Nephron (organoid): ENCODE results near the gene METTL5.

ENCODE experiments used
- H3K27ac Mint-ChIP-seq, 3 experiments: 2 replicates each; pipeline ENCODE4 v1.8.0; 2020; ENCODE audit warnings: mixed read lengths in 3 of 3, mild to moderate bottlenecking in 2 of 3, moderate library complexity in 1 of 3
- H3K27me3 Mint-ChIP-seq: 2 replicates; pipeline ENCODE4 v1.8.0; 2021; ENCODE audit warnings: low read depth, mild to moderate bottlenecking, moderate library complexity, mixed read lengths
- H3K36me3 Mint-ChIP-seq: 2 replicates; pipeline ENCODE4 v1.8.0; 2020; ENCODE audit warnings: low read depth, mixed read lengths
- H3K4me1 Mint-ChIP-seq: 2 replicates; pipeline ENCODE4 v1.8.0; 2020; ENCODE audit warnings: mixed read lengths
- H3K4me3 Mint-ChIP-seq, 3 experiments: 2 replicates each; pipeline ENCODE4 v1.8.0; 2020; ENCODE audit warnings: mild to moderate bottlenecking in 3 of 3, mixed read lengths in 3 of 3, moderate library complexity in 2 of 3
- H3K9me3 Mint-ChIP-seq: 2 replicates; pipeline ENCODE4 v1.8.0; 2020; ENCODE audit warnings: mixed read lengths
- TF ChIP-seq, protein P1 (sequence below), 3 experiments: fragments of 200-600 bp; sonication (generic); IDR thresholded peaks; one replicate each; pipeline ENCODE4 v1.5.0; 2021; ENCODE audit warnings: antibody characterized with exemption in 3 of 3; ENCODE audit not compliant: unreplicated experiment in 3 of 3

The METTL5 gene

DNA sequence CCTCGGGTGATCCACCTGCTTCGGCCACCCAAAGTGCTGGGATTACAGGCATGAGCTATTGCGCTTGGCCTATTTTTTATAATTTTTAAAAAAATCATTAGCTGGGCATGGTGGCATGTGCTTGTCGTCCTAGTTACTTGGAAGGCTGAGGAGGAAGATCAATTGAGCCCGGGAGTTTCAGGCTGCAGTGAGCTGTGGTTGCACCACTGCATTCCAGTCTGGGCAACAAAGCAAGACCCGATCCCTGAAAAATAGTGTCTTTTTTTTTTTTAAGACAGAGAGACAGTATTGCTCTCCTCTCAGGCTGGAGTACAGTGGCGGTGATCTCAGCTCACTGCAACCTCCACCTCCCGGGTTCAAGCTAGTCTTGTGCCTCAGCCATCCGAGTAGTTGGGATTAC, 21.2 kb downstream of the METTL5 start:
- peaks cover 18% of the 10 kb centered on the region for H3K4me1 Mint-ChIP-seq

DNA sequence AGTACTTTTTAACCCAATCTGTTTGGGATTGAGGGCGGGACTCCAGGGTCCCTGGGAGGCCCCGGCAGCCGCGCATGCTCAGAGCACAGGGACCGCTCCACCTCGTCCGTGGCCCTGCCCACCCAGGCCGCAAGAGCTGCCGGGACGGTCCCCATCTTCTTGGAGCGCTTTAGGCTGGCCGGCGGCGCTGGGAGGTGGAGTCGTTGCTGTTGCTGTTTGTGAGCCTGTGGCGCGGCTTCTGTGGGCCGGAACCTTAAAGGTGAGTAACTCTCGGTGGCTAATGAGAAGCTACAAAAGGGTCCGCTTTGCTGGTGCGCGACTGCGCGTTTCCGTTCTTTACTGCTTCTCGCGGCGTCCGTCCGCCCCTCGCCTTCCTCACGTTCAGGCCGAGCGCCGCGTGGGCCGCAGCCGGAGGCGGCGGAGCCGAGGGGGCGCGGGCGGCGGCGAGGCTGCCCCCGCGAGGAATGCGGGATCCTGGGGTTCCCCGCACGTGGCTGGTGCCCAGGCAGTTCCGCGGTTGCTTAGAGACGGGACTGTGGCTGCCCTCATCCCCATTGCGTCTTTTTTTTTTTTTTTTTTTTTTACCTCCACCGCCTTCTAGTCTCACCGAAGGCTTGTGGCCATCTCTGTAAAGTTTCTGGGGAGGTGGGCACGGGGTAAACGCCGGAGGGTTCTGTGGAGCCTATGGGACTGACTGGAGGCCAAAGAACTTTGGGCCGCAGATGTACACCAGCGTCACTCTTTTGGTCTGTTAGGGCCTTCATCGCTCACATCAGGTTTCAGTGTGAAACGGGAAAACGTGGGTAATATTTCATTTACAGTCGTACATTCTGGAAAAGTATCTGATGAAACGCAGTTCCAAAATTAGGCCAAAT, 25.8 kb downstream of the METTL5 start, which contains the start of gene SSB:
TSS of gene SSB (plus strand) at position 154 of the 875 bp plus-strand sequence. CDS start 2,090 bp downstream, outside the sequence.
- TF ChIP-seq, protein P1, sequence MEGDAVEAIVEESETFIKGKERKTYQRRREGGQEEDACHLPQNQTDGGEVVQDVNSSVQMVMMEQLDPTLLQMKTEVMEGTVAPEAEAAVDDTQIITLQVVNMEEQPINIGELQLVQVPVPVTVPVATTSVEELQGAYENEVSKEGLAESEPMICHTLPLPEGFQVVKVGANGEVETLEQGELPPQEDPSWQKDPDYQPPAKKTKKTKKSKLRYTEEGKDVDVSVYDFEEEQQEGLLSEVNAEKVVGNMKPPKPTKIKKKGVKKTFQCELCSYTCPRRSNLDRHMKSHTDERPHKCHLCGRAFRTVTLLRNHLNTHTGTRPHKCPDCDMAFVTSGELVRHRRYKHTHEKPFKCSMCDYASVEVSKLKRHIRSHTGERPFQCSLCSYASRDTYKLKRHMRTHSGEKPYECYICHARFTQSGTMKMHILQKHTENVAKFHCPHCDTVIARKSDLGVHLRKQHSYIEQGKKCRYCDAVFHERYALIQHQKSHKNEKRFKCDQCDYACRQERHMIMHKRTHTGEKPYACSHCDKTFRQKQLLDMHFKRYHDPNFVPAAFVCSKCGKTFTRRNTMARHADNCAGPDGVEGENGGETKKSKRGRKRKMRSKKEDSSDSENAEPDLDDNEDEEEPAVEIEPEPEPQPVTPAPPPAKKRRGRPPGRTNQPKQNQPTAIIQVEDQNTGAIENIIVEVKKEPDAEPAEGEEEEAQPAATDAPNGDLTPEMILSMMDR (IDR thresholded peaks at IDR 0.05; ENCODE audit: unreplicated experiment in 3 of 3), result no peak
- Mint-ChIP-seq H3K27ac (peak within 1 kb of the TSS; percentile 74 to 95 (median 86)), H3K27me3 (no peaks in the 10 kb centered on the region), H3K9me3 (no peaks in the 10 kb centered on the region), H3K4me1 (peaks cover 18% of the 10 kb centered on the region), H3K4me3 (peak within 1 kb of the TSS; percentile 84 to 90 (median 90)), H3K36me3 (peaks cover 17% of the 10 kb centered on the region)

More for the DNA sequence above, 21.2 kb downstream of the METTL5 start:
- no peaks in the 10 kb centered on the region for H3K27me3 Mint-ChIP-seq
- peaks cover 46% of the 10 kb centered on the region for H3K36me3 Mint-ChIP-seq
- no peaks in the 10 kb centered on the region for H3K9me3 Mint-ChIP-seq
- H3K27ac Mint-ChIP-seq, result no peak overlapping the region
- no peak overlapping the region for H3K4me3 Mint-ChIP-seq
- TF ChIP-seq, protein P1 (IDR thresholded peaks at IDR 0.05; ENCODE audit: unreplicated experiment in 3 of 3), result no peak

DNA sequence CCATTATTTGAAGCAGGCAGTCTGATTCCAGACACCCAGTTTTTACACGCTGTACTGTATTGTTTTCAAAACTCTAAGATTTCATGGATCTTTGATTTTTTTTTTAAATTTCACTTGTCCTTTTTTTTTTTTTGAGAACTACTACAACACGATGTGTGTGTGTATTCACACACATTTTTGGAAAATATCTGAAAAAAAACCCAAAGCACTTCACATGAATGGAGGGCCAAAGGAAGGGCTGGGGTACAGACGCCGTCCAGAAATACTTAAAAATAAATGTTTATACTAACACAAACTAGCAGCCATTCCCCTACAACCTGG, 26.3 kb downstream of the METTL5 start:
- H3K9me3 Mint-ChIP-seq, result no peaks in the 10 kb centered on the region
- TF ChIP-seq, protein P1 (IDR thresholded peaks at IDR 0.05; ENCODE audit: unreplicated experiment in 3 of 3), result no peak
- H3K27ac Mint-ChIP-seq, result peak overlapping the region; percentile 74 to 95 (median 86)
- peaks cover 18% of the 10 kb centered on the region for H3K4me1 Mint-ChIP-seq
- peaks cover 17% of the 10 kb centered on the region for H3K36me3 Mint-ChIP-seq
- peak overlapping the region; percentile 84 to 90 (median 90) for H3K4me3 Mint-ChIP-seq
- no peaks in the 10 kb centered on the region for H3K27me3 Mint-ChIP-seq

DNA sequence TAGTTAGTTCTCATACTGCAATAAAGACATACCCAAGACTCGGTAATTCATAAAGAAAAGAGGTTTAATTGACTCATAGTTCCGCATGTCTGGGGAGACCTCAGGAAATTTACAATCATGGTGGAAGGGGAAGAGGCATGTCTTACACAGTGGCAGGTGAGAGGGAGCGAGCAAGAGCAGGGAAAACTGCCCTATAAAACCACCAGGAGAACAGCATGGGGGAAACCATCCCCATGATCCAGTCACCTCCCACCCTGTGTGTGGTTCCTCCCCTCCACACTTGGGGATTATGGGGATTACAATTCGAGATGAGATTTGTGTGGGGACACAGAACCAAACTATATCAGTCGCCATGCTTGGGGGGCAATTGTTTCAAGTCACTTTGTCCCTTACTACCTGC, 27.1 kb downstream of the METTL5 start:
- Mint-ChIP-seq H3K4me1 (peaks cover 17% of the 10 kb centered on the region), H3K4me3 (peak overlapping the region; percentile 78 to 90 (median 79)), H3K9me3 (no peaks in the 10 kb centered on the region), H3K27me3 (no peaks in the 10 kb centered on the region), H3K36me3 (peaks cover 11% of the 10 kb centered on the region), H3K27ac (peak overlapping the region in 2 of 3 experiments; percentile 65 to 85)
- TF ChIP-seq, protein P1 (IDR thresholded peaks at IDR 0.05; ENCODE audit: unreplicated experiment in 3 of 3), result no peak

DNA sequence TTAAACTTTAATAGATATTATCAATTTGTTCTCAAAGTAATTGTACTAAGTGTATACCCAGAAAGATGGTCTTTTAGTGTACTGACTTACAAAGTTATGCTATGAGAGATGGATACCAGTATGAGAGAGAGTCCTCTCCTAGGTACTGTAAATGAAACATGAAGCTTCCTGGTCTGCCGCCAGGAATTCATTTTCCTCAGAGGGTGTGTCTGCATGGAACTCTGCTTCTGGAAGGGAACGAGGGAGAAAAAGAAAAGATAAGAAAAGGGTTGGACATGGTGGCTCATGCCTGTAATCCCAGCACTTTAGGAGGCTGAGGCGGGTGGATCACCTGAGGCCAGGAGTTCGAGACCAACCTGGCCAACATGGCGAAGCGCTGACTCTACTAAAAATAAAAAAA, 28.3 kb downstream of the METTL5 start:
- Mint-ChIP-seq H3K27me3 (no peaks in the 10 kb centered on the region), H3K4me3 (peak overlapping the region; percentile 74 to 84 (median 77)), H3K9me3 (no peaks in the 10 kb centered on the region), H3K4me1 (peaks cover 13% of the 10 kb centered on the region), H3K36me3 (peaks cover 3% of the 10 kb centered on the region), H3K27ac (peak overlapping the region; percentile 28 to 66 (median 63))
- TF ChIP-seq, protein P1 (IDR thresholded peaks at IDR 0.05; ENCODE audit: unreplicated experiment in 3 of 3), result no peak
